ENCODE measurements around the gene CCNA1. TPM values are rescaled to one million over a fixed set of nuclear protein-coding genes. Genes with fewer than 3 reads are reported as not detected.

CCNA1 gene
- total RNA-seq, 1 experiment from 2014 or later: not detected

- H3K79me2 ChIP-seq (ENCODE audit: insufficient read depth, low read length): no peaks in the 10 kb centered on the region
- ChIA-PET CTCF (no interaction called here), POLR2A (no interaction called here)
These were observed 15.0 kb upstream of the CCNA1 start for GRCh38 chr13:36417331-36417730.

More at GRCh38 chr13:36417331-36417730, 15.0 kb upstream of the CCNA1 start:
- H3K27ac ChIP-seq (ENCODE audit: low read depth, low read length): no peak overlapping the region
- no peaks in the 10 kb centered on the region for H3K9me2 ChIP-seq (ENCODE audit: insufficient read depth)
- RAD21 ChIA-PET (ENCODE audit: low non-redundant PET in 1 of 2, low total read pairs in 2 of 2, uncharacterized antibody in 2 of 2, unreplicated experiment in 2 of 2): no interaction called here
- H3K27me3 ChIP-seq (ENCODE audit: insufficient read depth, low read length): no peaks in the 10 kb centered on the region
- BruUV-seq (replicated peaks): no TSS peak
- H3K9me3 ChIP-seq (ENCODE audit: control insufficient read depth in 1 of 2, insufficient read depth in 1 of 2, low read depth in 1 of 2, low read length in 2 of 2): no peaks in the 10 kb centered on the region; a peak in 1 of 4 replicates
- intact Hi-C loops (cut with micrococcal nuclease): no loop called here
- no peak overlapping the region for H3K9ac ChIP-seq (ENCODE audit: low read length)
- H3K4me1 ChIP-seq (ENCODE audit: control insufficient read depth in 1 of 2, insufficient read depth in 2 of 2, low read length in 2 of 2): no peaks in the 10 kb centered on the region
- TF ChIP-seq, protein P1, sequence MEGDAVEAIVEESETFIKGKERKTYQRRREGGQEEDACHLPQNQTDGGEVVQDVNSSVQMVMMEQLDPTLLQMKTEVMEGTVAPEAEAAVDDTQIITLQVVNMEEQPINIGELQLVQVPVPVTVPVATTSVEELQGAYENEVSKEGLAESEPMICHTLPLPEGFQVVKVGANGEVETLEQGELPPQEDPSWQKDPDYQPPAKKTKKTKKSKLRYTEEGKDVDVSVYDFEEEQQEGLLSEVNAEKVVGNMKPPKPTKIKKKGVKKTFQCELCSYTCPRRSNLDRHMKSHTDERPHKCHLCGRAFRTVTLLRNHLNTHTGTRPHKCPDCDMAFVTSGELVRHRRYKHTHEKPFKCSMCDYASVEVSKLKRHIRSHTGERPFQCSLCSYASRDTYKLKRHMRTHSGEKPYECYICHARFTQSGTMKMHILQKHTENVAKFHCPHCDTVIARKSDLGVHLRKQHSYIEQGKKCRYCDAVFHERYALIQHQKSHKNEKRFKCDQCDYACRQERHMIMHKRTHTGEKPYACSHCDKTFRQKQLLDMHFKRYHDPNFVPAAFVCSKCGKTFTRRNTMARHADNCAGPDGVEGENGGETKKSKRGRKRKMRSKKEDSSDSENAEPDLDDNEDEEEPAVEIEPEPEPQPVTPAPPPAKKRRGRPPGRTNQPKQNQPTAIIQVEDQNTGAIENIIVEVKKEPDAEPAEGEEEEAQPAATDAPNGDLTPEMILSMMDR (IDR thresholded peaks at IDR 0.05 in 2 of 3, conservative IDR thresholded peaks at IDR 0.05 in 1 of 3; ENCODE audit: borderline replicate concordance in 1 of 3, insufficient read depth in 1 of 3, low read depth in 2 of 3, low read length in 2 of 3): no peak
- TF ChIP-seq CBX3 (IDR thresholded peaks at IDR 0.05; ENCODE audit: low read depth): no peak
- TF ChIP-seq TCF7L2 (IDR thresholded peaks at IDR 0.05; ENCODE audit: borderline replicate concordance, extremely low read depth, insufficient read depth, insufficient read length): no peak
- TF ChIP-seq YY1 (IDR thresholded peaks at IDR 0.05; ENCODE audit: extremely low read depth, insufficient replicate concordance, low read depth, low read length): no peak
- TF ChIP-seq EZH2phosphoT487 (IDR thresholded peaks at IDR 0.05; ENCODE audit: borderline replicate concordance): no peak
- TF ChIP-seq SIN3A (IDR thresholded peaks at IDR 0.05; ENCODE audit: low read depth): no peak
- TF ChIP-seq JUND (IDR thresholded peaks at IDR 0.05): no peak
- TF ChIP-seq POLR2AphosphoS5 (IDR thresholded peaks at IDR 0.05; ENCODE audit: low read depth, low read length): no peak
- no peak for TF ChIP-seq POLR2A (IDR thresholded peaks at IDR 0.05; ENCODE audit: borderline replicate concordance, extremely low read depth, insufficient read depth, insufficient read length)
- no peak for TF ChIP-seq ZBTB33 (IDR thresholded peaks at IDR 0.05; ENCODE audit: extremely low read depth, insufficient replicate concordance, low read length)
- no peak for TF ChIP-seq FOSL1 (IDR thresholded peaks at IDR 0.05; ENCODE audit: low read depth)
- no peak for TF ChIP-seq SRF (IDR thresholded peaks at IDR 0.05; ENCODE audit: low read depth)
- TF ChIP-seq ZFX (IDR thresholded peaks at IDR 0.05): no peak
- TF ChIP-seq, protein P2, sequence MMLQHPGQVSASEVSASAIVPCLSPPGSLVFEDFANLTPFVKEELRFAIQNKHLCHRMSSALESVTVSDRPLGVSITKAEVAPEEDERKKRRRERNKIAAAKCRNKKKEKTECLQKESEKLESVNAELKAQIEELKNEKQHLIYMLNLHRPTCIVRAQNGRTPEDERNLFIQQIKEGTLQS (IDR thresholded peaks at IDR 0.05): no peak
- no peak for TF ChIP-seq SP1 (IDR thresholded peaks at IDR 0.05; ENCODE audit: low read depth)
- no peak for TF ChIP-seq RAD21 (IDR thresholded peaks at IDR 0.05; ENCODE audit: low read depth)
- TF ChIP-seq ZNF274 (IDR thresholded peaks at IDR 0.05; ENCODE audit: low read depth, low read length): no peak
- TF ChIP-seq REST (IDR thresholded peaks at IDR 0.05; ENCODE audit: low read depth): no peak
- no peak for TF ChIP-seq CEBPB (IDR thresholded peaks at IDR 0.05; ENCODE audit: low read depth)
- no peak overlapping the region for H3K4me2 ChIP-seq (ENCODE audit: low read length)
- H2AFZ ChIP-seq (ENCODE audit: low read depth, low read length, poor library complexity, severe bottlenecking): no peak overlapping the region
- DNase-seq (ENCODE audit: low read depth, low spot score) (no peak), ATAC-seq (no peak)
- H3K4me3 ChIP-seq (replicated peaks in 1 of 2; ENCODE audit: low read depth in 1 of 2, low read length in 2 of 2): no peak overlapping the region
- no peaks in the 10 kb centered on the region for H4K20me1 ChIP-seq (ENCODE audit: insufficient read depth)
- no peaks in the 10 kb centered on the region for H3K36me3 ChIP-seq (ENCODE audit: control insufficient read depth in 1 of 2, insufficient read depth in 2 of 2, low read length in 2 of 2)
